ENCODE measurements around the gene TBC1D14. TPM values are rescaled to one million over a fixed set of nuclear protein-coding genes. Genes with fewer than 3 reads are reported as not detected.

Gene TBC1D14
- polyA plus RNA-seq, 1 of the 3 experiments (the other 2 are of a cell fraction), result 39.5 TPM

DNA sequence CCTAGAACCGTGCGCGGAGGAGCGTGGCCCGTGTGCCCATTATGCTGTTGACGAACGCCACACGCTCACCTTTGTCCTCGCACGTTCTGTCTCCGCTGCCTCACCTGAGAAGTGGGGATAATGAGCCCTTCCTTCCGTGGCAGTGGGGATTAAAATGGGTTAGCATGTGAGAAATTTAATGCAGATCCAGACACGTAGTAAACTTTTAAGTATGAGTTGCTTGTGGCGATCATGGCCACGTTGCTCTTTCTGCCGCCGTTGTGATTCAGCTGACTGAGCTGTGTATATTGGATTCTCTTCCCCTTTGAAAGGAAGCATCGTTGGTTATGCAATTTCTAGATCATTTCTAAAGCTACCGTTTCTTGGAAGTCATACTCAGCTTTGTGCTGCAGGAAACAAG, 16.5 kb downstream of the TBC1D14 start:
- WGBS (ENCODE audit: low lambda C conversion rate), result 95% methylated on average over 19 of the region's 19 CpGs
- CTCF ChIA-PET, result interaction anchor here (0.8 to 2.6 kb wide), 4 partner anchors 9 to 145 kb away, joined by 3 to 10 read pairs (median 4); no protein-coding TSS in a partner anchor
- no peak overlapping the region for H2AFZ ChIP-seq (ENCODE audit: low read depth)
- TF ChIP-seq, protein P1, sequence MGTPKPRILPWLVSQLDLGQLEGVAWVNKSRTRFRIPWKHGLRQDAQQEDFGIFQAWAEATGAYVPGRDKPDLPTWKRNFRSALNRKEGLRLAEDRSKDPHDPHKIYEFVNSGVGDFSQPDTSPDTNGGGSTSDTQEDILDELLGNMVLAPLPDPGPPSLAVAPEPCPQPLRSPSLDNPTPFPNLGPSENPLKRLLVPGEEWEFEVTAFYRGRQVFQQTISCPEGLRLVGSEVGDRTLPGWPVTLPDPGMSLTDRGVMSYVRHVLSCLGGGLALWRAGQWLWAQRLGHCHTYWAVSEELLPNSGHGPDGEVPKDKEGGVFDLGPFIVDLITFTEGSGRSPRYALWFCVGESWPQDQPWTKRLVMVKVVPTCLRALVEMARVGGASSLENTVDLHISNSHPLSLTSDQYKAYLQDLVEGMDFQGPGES (IDR thresholded peaks at IDR 0.05; ENCODE audit: low read depth, low read length), result no peak
- TF ChIP-seq, protein P2, sequence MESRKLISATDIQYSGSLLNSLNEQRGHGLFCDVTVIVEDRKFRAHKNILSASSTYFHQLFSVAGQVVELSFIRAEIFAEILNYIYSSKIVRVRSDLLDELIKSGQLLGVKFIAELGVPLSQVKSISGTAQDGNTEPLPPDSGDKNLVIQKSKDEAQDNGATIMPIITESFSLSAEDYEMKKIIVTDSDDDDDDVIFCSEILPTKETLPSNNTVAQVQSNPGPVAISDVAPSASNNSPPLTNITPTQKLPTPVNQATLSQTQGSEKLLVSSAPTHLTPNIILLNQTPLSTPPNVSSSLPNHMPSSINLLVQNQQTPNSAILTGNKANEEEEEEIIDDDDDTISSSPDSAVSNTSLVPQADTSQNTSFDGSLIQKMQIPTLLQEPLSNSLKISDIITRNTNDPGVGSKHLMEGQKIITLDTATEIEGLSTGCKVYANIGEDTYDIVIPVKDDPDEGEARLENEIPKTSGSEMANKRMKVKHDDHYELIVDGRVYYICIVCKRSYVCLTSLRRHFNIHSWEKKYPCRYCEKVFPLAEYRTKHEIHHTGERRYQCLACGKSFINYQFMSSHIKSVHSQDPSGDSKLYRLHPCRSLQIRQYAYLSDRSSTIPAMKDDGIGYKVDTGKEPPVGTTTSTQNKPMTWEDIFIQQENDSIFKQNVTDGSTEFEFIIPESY (IDR thresholded peaks at IDR 0.05; ENCODE audit: borderline replicate concordance, low read depth), result no peak
- peaks cover 7% of the 10 kb centered on the region; the same call in 1 of the 2 replicates for H3K79me2 ChIP-seq (ENCODE audit: insufficient read depth)
- H3K9me3 ChIP-seq, result no peaks in the 10 kb centered on the region
- no peak overlapping the region for H3K4me3 ChIP-seq (ENCODE audit: low read depth in 2 of 2, low read length in 1 of 2)
- no peaks in the 10 kb centered on the region for H4K20me1 ChIP-seq (ENCODE audit: insufficient read depth)
- no peak overlapping the region for H3K4me2 ChIP-seq
- POLR2A ChIA-PET, result no interaction called here
- no peaks in the 10 kb centered on the region for H3K9me2 ChIP-seq
- H3K9ac ChIP-seq, result no peak overlapping the region
- peaks cover 0 to 4% of the 10 kb centered on the region in 2 experiments; a peak in 2 of 4 replicates for H3K4me1 ChIP-seq (ENCODE audit: control insufficient read depth in 1 of 2, insufficient read depth in 2 of 2, low read depth in 1 of 2, low read length in 1 of 2)
- H3K36me3 ChIP-seq (replicated peaks in 1 of 2; ENCODE audit: control insufficient read depth in 1 of 2, insufficient read depth in 2 of 2, low read length in 1 of 2), result peaks cover 0 to 10% of the 10 kb centered on the region in 2 experiments
- DNase-seq, result no peak
- H3K27ac ChIP-seq (ENCODE audit: low read depth in 2 of 2, low read length in 1 of 2), result no peak overlapping the region
- no peaks in the 10 kb centered on the region for H3F3A ChIP-seq (replicated peaks; ENCODE audit: insufficient read depth)
- no peaks in the 10 kb centered on the region for H3K27me3 ChIP-seq (ENCODE audit: insufficient read depth)

DNA sequence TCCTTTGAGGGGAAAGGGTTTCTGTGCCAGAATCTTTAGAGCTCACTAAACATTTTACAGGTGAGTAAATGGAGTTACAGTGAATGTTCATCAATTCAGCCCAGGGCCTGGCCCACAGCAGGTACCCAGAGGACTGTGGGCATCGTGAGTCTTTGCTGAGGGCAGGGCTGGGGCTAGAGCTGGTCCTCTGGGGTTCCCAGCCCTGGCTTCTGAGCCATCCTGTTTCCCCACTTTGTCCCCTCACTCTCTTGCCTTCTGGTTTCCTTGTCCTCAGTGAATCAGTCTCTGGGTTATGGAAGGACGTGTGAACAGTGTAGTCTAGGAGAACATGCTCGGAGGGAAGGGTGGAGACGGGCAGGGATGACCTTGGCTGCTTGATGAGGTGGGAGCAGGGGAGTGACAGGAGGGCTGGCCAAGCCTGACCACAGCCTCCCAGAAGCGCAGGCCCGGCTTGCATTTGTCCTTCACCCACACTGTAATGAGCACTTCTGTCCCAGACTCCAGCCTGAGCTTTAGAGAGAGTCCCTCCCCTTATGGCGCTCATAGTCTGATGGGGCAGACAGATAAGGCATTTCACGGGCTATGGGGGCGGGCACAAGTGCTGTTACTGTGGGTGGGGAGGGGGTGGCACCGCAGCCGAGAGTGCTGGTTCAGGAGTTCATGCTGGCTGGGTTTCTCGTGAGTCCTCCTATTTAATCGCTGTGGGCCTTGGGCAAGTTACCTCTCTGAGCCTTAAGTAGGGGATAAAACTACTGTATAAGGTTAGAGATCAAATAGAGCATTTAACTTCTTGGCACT, 17.3 kb downstream of the TBC1D14 start:
- no peaks in the 10 kb centered on the region for H3K9me3 ChIP-seq
- H2AFZ ChIP-seq (ENCODE audit: low read depth), result no peak overlapping the region
- H3K27me3 ChIP-seq (ENCODE audit: insufficient read depth), result no peaks in the 10 kb centered on the region
- peaks cover 7% of the 10 kb centered on the region; the same call in 1 of the 2 replicates for H3K79me2 ChIP-seq (ENCODE audit: insufficient read depth)
- no peaks in the 10 kb centered on the region for H4K20me1 ChIP-seq (ENCODE audit: insufficient read depth)
- no peak overlapping the region for H3K27ac ChIP-seq (ENCODE audit: low read depth in 2 of 2, low read length in 1 of 2)
- H3F3A ChIP-seq (replicated peaks; ENCODE audit: insufficient read depth), result no peaks in the 10 kb centered on the region
- H3K36me3 ChIP-seq (replicated peaks in 1 of 2; ENCODE audit: control insufficient read depth in 1 of 2, insufficient read depth in 2 of 2, low read length in 1 of 2), result peaks cover 0 to 10% of the 10 kb centered on the region in 2 experiments
- H3K9ac ChIP-seq, result no peak overlapping the region
- peak overlapping the region; percentile 30; the same call in 1 of the 2 replicates for H3K4me2 ChIP-seq
- H3K4me1 ChIP-seq (ENCODE audit: control insufficient read depth in 1 of 2, insufficient read depth in 2 of 2, low read depth in 1 of 2, low read length in 1 of 2), result peaks cover 0 to 4% of the 10 kb centered on the region in 2 experiments; a peak in 2 of 4 replicates
- ChIA-PET POLR2A (no interaction called here), CTCF (interaction anchor here (0.8 to 2.6 kb wide), 4 partner anchors 10 to 144 kb away, joined by 3 to 10 read pairs (median 4); no protein-coding TSS in a partner anchor)
- no peak for TF ChIP-seq FOXM1 (IDR thresholded peaks at IDR 0.05; ENCODE audit: low read depth)
- TF ChIP-seq EZH2phosphoT487 (IDR thresholded peaks at IDR 0.05; ENCODE audit: borderline replicate concordance, low read depth), result no peak
- TF ChIP-seq, protein P3, sequence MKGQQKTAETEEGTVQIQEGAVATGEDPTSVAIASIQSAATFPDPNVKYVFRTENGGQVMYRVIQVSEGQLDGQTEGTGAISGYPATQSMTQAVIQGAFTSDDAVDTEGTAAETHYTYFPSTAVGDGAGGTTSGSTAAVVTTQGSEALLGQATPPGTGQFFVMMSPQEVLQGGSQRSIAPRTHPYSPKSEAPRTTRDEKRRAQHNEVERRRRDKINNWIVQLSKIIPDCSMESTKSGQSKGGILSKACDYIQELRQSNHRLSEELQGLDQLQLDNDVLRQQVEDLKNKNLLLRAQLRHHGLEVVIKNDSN (IDR thresholded peaks at IDR 0.05; ENCODE audit: borderline replicate concordance, low read depth), result no peak
- TF ChIP-seq POLR2AphosphoS5 (IDR thresholded peaks at IDR 0.05; ENCODE audit: low read depth, low read length), result no peak
- TF ChIP-seq RAD21 (IDR thresholded peaks at IDR 0.05; ENCODE audit: low read length), result no peak
- TF ChIP-seq FOSL2 (IDR thresholded peaks at IDR 0.05; ENCODE audit: borderline replicate concordance, low read depth), result no peak
- no peak for TF ChIP-seq CHD2 (IDR thresholded peaks at IDR 0.05; ENCODE audit: low read length, partially characterized antibody)
- DNase-seq, result no peak
- WGBS (ENCODE audit: low lambda C conversion rate), result 79% methylated on average over 7 of the region's 13 CpGs
- no peak overlapping the region for H3K4me3 ChIP-seq (ENCODE audit: low read depth in 2 of 2, low read length in 1 of 2)
- H3K9me2 ChIP-seq, result no peaks in the 10 kb centered on the region
